WI38 (cell line): ENCODE data around the gene POU5F1.

Experiments
- H3K4me3 ChIP-seq: 2 replicates; pipeline ENCODE4 v1.5.1; 2011; ENCODE audit warnings: low read depth, mild to moderate bottlenecking, control low read depth, low read length
- TF ChIP-seq, protein P1 (sequence below): IDR thresholded peaks from 2 replicates; pipeline ENCODE4 v1.5.1; 2012; ENCODE audit warnings: low read depth, mild to moderate bottlenecking, control low read depth, low read length

Gene POU5F1

DNA sequence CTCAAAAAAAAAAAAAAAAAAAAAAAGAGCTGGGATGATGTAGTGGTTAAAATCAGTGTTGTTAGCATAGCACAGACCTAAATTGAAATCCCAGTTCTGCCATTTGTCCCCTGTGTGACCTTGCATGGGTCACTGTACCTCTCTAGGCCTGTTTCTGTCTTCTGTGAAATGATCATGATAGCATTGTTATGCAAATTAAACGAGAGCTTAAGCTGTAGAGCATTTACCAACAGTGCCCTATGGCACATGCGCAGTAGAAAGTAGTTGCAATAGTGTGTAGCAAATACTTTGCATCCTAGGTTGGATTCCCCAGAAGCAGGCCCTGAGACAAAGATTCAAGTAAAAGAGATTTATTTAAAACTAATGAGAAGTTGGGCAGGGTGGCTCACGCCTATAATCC, 38.9 kb downstream of the POU5F1 start:
- TF ChIP-seq, protein P1, sequence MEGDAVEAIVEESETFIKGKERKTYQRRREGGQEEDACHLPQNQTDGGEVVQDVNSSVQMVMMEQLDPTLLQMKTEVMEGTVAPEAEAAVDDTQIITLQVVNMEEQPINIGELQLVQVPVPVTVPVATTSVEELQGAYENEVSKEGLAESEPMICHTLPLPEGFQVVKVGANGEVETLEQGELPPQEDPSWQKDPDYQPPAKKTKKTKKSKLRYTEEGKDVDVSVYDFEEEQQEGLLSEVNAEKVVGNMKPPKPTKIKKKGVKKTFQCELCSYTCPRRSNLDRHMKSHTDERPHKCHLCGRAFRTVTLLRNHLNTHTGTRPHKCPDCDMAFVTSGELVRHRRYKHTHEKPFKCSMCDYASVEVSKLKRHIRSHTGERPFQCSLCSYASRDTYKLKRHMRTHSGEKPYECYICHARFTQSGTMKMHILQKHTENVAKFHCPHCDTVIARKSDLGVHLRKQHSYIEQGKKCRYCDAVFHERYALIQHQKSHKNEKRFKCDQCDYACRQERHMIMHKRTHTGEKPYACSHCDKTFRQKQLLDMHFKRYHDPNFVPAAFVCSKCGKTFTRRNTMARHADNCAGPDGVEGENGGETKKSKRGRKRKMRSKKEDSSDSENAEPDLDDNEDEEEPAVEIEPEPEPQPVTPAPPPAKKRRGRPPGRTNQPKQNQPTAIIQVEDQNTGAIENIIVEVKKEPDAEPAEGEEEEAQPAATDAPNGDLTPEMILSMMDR = no peak
- no peak overlapping the region for H3K4me3 ChIP-seq

DNA sequence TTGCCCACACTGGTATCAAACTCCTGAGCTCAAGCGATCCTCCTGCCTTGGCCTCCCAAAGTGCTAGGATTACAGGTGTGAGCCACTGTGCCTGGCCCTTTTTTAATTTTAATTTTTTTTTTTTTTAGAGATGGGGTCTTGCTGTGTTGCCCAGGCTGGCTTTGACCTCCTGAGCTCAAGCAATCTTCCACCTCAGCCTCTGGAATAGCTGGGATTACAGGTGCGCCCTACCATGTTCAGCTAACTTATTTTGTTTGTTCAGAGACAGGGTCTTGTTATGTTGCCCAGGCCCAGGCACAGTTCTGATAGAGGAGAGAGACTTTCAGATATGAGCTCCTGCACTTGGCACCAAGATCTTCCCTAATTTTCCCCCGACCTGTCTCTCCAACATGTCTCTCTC, 39.7 kb downstream of the POU5F1 start:
- H3K4me3 ChIP-seq = no peak overlapping the region

DNA sequence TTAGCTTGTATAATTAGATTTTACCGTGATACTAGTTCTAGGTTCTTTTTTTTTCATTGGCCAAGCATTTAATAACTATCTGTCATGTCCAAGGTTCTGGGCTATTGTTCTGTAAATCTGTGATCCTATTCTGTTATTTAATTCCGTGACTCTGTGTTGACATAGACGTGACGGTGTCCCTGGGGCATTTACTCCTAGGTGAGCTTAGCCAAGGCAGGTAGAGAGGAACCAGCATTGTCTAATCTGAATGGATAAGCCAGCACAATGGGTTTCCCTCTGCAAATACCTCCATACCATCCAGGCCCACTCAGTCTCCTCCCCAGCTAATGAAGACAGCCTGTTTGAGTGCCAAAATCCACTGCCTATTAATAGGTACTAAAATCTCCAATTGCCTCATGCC, 41.4 kb downstream of the POU5F1 start:
- TF ChIP-seq, protein P1 = no peak
- H3K4me3 ChIP-seq = no peak overlapping the region

More for the DNA sequence above, 39.7 kb downstream of the POU5F1 start:
- TF ChIP-seq, protein P1 = no peak

DNA sequence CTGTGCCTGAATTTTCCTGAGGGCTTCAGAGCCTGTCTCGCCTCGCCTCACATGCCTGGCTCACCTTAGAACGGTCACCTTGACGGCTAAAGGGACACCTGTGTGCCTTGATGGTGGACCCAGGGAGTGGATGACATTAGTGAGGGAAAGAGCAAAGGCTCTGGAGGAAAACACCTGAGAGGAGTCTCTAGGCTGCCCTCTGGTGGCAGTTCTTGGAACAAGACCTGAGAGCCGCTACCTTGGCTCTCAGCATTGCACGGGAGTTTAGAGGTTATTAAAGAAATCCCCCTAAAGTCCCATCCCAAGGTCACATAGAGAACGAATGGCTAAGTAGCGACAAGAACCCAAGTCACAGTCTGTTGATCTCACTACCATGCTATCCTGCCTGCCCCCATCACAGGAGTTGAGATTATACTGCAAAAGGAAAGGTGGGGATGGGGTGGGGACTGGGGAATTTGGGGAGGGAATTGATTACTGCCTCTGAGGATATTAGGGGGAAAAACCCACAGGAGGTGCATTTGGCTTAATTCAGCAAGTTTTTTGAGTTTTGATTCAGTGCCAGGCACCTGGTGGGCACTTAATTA, 42.3 kb downstream of the POU5F1 start:
- no peak overlapping the region for H3K4me3 ChIP-seq
- TF ChIP-seq, protein P1 = peak; percentile 95

DNA sequence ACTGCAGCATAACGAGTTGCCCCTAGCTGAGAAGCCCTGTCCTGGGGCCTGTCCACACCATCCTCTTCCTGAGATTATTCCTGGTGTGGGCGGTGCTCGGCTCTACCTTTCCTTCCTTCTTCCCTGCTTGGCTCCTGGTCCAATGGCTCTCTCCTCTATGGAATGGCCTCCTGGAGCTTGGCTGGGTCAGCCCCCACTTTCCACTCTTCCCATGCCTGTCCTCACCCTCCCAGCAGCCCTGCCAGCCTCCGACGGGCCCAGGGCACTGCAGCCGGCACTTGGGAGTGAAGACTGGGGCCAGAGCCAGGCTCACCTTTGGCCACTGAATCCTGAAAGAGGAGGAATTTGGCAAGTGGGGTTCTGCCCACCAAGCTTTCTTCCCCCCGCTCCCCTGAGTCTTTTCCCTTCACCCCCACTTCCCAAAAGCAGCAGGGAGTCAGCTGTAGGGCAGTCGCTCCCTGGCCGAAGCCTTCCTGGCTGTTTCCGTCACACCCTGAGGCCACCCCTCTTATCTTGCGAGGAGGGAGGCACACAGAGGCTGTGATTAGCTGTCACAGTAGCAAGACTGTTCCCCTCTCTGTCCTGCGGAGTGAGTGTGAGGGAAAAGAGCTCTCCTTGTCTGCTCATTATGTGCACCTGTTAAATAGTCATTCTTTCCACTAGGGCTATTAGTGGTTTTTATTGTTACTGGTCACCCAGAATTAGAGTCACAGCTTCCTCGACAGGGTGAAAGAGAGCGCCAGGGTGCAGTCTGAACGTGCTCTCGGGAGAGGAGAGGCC, 43.9 kb downstream of the POU5F1 start:
- TF ChIP-seq, protein P1 = no peak
- no peak overlapping the region for H3K4me3 ChIP-seq

DNA sequence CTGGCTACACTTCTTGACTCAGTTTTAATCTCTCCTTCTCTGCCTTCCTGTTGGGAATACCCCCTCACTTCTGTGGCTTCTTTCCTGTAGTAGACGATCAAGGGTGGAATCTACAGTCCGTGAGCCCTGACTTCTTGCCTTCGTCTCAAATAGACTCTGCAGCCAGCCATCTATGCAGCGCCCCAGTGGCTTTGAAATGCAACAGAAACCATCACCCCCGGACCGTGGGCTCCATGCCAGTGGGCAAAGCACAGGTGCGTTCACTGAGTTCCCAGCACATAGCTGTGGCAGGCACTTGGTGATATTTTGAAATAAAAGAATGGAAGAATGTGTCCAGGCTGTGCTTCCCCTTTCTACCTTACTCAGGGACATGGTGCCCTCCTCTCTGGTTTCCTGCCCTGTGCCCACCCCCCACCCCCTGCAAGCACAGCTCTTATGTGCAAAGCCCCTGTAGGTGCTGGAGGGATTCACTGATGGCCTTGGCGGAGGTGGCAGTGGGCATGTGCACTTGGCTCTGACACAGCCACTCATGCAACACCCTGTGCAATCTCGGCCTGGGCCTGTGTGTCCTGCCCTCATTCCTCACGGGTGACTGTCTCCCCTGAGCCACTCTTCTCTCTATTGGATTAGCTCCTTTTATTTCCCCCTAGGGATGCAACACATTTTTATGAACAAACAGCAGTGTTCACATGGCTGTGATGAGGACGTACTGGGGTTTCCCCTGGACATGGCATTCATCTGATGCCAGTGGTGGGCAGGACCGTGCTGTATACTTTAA, 44.7 kb downstream of the POU5F1 start:
- H3K4me3 ChIP-seq = no peak overlapping the region
- TF ChIP-seq, protein P1 = no peak

DNA sequence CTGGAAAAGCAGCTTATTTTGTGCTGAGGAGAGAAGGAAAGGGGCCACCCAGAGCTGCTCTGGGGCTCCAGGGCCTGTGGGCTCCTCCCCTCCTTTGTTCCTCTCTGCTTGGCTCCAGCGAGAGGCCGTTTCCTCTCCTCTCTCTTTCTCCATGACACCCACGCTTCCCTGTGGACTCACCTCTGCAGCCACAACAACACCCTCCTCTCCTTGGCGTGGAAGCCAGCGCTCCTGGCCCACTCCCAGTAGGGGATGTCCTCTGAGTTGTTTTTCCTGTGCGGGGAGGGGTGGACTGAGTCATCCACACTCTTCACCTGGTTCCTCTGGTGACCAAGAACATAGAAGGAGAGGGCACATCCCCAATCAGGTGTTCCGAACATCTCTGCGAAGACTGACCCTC, 45.3 kb downstream of the POU5F1 start:
- H3K4me3 ChIP-seq = no peak overlapping the region
- TF ChIP-seq, protein P1 = no peak
